ENCODE results near the gene GPR39. TPM values are rescaled to one million over a fixed set of nuclear protein-coding genes. Genes with fewer than 3 reads are reported as not detected.

The GPR39 gene
- polyA plus RNA-seq, 1 donor = 9.5 TPM

GRCh38 chr2:132651115-132652045 is 234.8 kb downstream of the GPR39 start:
- H3K4me3 ChIP-seq (ENCODE audit: low read length) = no peak overlapping the region
- no CpG with 5 or more reads among the region's 12 CpGs for WGBS (ENCODE audit: insufficient coverage, low lambda C conversion rate)
- H3K4me1 ChIP-seq (ENCODE audit: control insufficient read depth, insufficient read depth, low read length) = no peaks in the 10 kb centered on the region
- no peaks in the 10 kb centered on the region for H3K9me3 ChIP-seq (ENCODE audit: control insufficient read depth, low read depth, low read length)
- H3K27ac ChIP-seq (ENCODE audit: low read length) = no peak overlapping the region
- H3K36me3 ChIP-seq (ENCODE audit: control insufficient read depth, insufficient read depth, low read length) = no peaks in the 10 kb centered on the region
- no peaks in the 10 kb centered on the region for H3K27me3 ChIP-seq (ENCODE audit: control insufficient read depth, insufficient read depth, low read length)
- DNase-seq = peak in 1 of 2 donors; percentile 26

- DNase-seq = no peak
- H3K4me1 ChIP-seq (ENCODE audit: control insufficient read depth, insufficient read depth, low read length) = no peaks in the 10 kb centered on the region
- no peaks in the 10 kb centered on the region for H3K36me3 ChIP-seq (ENCODE audit: control insufficient read depth, insufficient read depth, low read length)
- no peak overlapping the region for H3K4me3 ChIP-seq (ENCODE audit: low read length)
- no peak overlapping the region for H3K27ac ChIP-seq (ENCODE audit: low read length)
- no peaks in the 10 kb centered on the region for H3K9me3 ChIP-seq (ENCODE audit: control insufficient read depth, low read depth, low read length)
- H3K27me3 ChIP-seq (ENCODE audit: control insufficient read depth, insufficient read depth, low read length) = no peaks in the 10 kb centered on the region
- WGBS (ENCODE audit: insufficient coverage, low lambda C conversion rate) = no CpG with 5 or more reads among the region's 8 CpGs
Observed at GRCh38 chr2:132652474-132652873, 235.9 kb downstream of the GPR39 start.

- no CpG with 5 or more reads among the region's 4 CpGs for WGBS (ENCODE audit: insufficient coverage, low lambda C conversion rate)
- no peak for DNase-seq
Observed at GRCh38 chr2:132654335-132654734, 237.7 kb downstream of the GPR39 start.

GRCh38 chr2:132654968-132655367 is 238.4 kb downstream of the GPR39 start:
- DNase-seq = no peak
- Histone ChIP-seq H3K27me3 (ENCODE audit: control insufficient read depth, insufficient read depth, low read length) (no peaks in the 10 kb centered on the region), H3K4me3 (ENCODE audit: low read length) (no peak overlapping the region), H3K36me3 (ENCODE audit: control insufficient read depth, insufficient read depth, low read length) (no peaks in the 10 kb centered on the region), H3K9me3 (ENCODE audit: control insufficient read depth, low read depth, low read length) (no peaks in the 10 kb centered on the region), H3K27ac (ENCODE audit: low read length) (no peak overlapping the region), H3K4me1 (ENCODE audit: control insufficient read depth, insufficient read depth, low read length) (no peaks in the 10 kb centered on the region)
- WGBS (ENCODE audit: insufficient coverage, low lambda C conversion rate) = 83% methylated on average over 1 of the region's 7 CpGs

More at GRCh38 chr2:132654335-132654734, 237.7 kb downstream of the GPR39 start:
- Histone ChIP-seq H3K4me1 (ENCODE audit: control insufficient read depth, insufficient read depth, low read length) (no peaks in the 10 kb centered on the region), H3K4me3 (ENCODE audit: low read length) (no peak overlapping the region), H3K36me3 (ENCODE audit: control insufficient read depth, insufficient read depth, low read length) (no peaks in the 10 kb centered on the region), H3K27ac (ENCODE audit: low read length) (no peak overlapping the region), H3K27me3 (ENCODE audit: control insufficient read depth, insufficient read depth, low read length) (no peaks in the 10 kb centered on the region), H3K9me3 (ENCODE audit: control insufficient read depth, low read depth, low read length) (no peaks in the 10 kb centered on the region)

- Histone ChIP-seq H3K27ac (ENCODE audit: low read length) (no peak overlapping the region), H3K4me1 (ENCODE audit: control insufficient read depth, insufficient read depth, low read length) (no peaks in the 10 kb centered on the region), H3K4me3 (ENCODE audit: low read length) (no peak overlapping the region), H3K36me3 (ENCODE audit: control insufficient read depth, insufficient read depth, low read length) (no peaks in the 10 kb centered on the region), H3K9me3 (ENCODE audit: control insufficient read depth, low read depth, low read length) (no peaks in the 10 kb centered on the region), H3K27me3 (ENCODE audit: control insufficient read depth, insufficient read depth, low read length) (no peaks in the 10 kb centered on the region)
- no CpG with 5 or more reads among the region's 7 CpGs for WGBS (ENCODE audit: insufficient coverage, low lambda C conversion rate)
- peak in 1 of 2 donors; percentile 11 for DNase-seq
Observed at GRCh38 chr2:132656266-132656975, 239.8 kb downstream of the GPR39 start.

- 100% methylated on average over 1 of the region's 3 CpGs for WGBS (ENCODE audit: insufficient coverage, low lambda C conversion rate)
- no peaks in the 10 kb centered on the region for H3K9me3 ChIP-seq (ENCODE audit: control insufficient read depth, low read depth, low read length)
- no peaks in the 10 kb centered on the region for H3K27me3 ChIP-seq (ENCODE audit: control insufficient read depth, insufficient read depth, low read length)
- H3K27ac ChIP-seq (ENCODE audit: low read length) = no peak overlapping the region
- no peaks in the 10 kb centered on the region for H3K36me3 ChIP-seq (ENCODE audit: control insufficient read depth, insufficient read depth, low read length)
- no peaks in the 10 kb centered on the region for H3K4me1 ChIP-seq (ENCODE audit: control insufficient read depth, insufficient read depth, low read length)
- H3K4me3 ChIP-seq (ENCODE audit: low read length) = no peak overlapping the region
- no peak for DNase-seq
Observed at GRCh38 chr2:132659331-132659730, 242.7 kb downstream of the GPR39 start.

- Histone ChIP-seq H3K4me3 (ENCODE audit: low read length) (no peak overlapping the region), H3K4me1 (ENCODE audit: control insufficient read depth, insufficient read depth, low read length) (no peaks in the 10 kb centered on the region), H3K27ac (ENCODE audit: low read length) (no peak overlapping the region), H3K36me3 (ENCODE audit: control insufficient read depth, insufficient read depth, low read length) (no peaks in the 10 kb centered on the region), H3K27me3 (ENCODE audit: control insufficient read depth, insufficient read depth, low read length) (peaks cover 15% of the 10 kb centered on the region), H3K9me3 (ENCODE audit: control insufficient read depth, low read depth, low read length) (no peaks in the 10 kb centered on the region)
- WGBS (ENCODE audit: insufficient coverage, low lambda C conversion rate) = 65% methylated on average over 2 of the region's 3 CpGs
- DNase-seq = no peak
Observed at GRCh38 chr2:132662732-132663131, 246.1 kb downstream of the GPR39 start.

- no peak for DNase-seq
- H3K9me3 ChIP-seq (ENCODE audit: control insufficient read depth, low read depth, low read length) = no peaks in the 10 kb centered on the region
- peaks cover 10% of the 10 kb centered on the region for H3K4me1 ChIP-seq (ENCODE audit: control insufficient read depth, insufficient read depth, low read length)
- 100% methylated on average over 1 of the region's 2 CpGs for WGBS (ENCODE audit: insufficient coverage, low lambda C conversion rate)
- no peaks in the 10 kb centered on the region for H3K36me3 ChIP-seq (ENCODE audit: control insufficient read depth, insufficient read depth, low read length)
- H3K27ac ChIP-seq (ENCODE audit: low read length) = no peak overlapping the region
- no peak overlapping the region for H3K4me3 ChIP-seq (ENCODE audit: low read length)
- peaks cover 29% of the 10 kb centered on the region for H3K27me3 ChIP-seq (ENCODE audit: control insufficient read depth, insufficient read depth, low read length)
Observed at GRCh38 chr2:132664096-132664495, 247.5 kb downstream of the GPR39 start.

- Histone ChIP-seq H3K36me3 (ENCODE audit: control insufficient read depth, insufficient read depth, low read length) (no peaks in the 10 kb centered on the region), H3K27ac (ENCODE audit: low read length) (no peak overlapping the region), H3K27me3 (ENCODE audit: control insufficient read depth, insufficient read depth, low read length) (peaks cover 44% of the 10 kb centered on the region), H3K4me1 (ENCODE audit: control insufficient read depth, insufficient read depth, low read length) (peaks cover 15% of the 10 kb centered on the region), H3K4me3 (ENCODE audit: low read length) (no peak overlapping the region), H3K9me3 (ENCODE audit: control insufficient read depth, low read depth, low read length) (peaks cover 3% of the 10 kb centered on the region)
- no peak for DNase-seq
- no CpG with 5 or more reads among the region's 4 CpGs for WGBS (ENCODE audit: insufficient coverage, low lambda C conversion rate)
Observed at GRCh38 chr2:132665401-132666140, 249.0 kb downstream of the GPR39 start.

- DNase-seq = no peak
- H3K36me3 ChIP-seq (ENCODE audit: control insufficient read depth, insufficient read depth, low read length) = no peaks in the 10 kb centered on the region
- WGBS (ENCODE audit: insufficient coverage, low lambda C conversion rate) = no CpG with 5 or more reads among the region's 1 CpG
- no peak overlapping the region for H3K4me3 ChIP-seq (ENCODE audit: low read length)
- peaks cover 3% of the 10 kb centered on the region for H3K9me3 ChIP-seq (ENCODE audit: control insufficient read depth, low read depth, low read length)
- H3K27me3 ChIP-seq (ENCODE audit: control insufficient read depth, insufficient read depth, low read length) = peaks cover 55% of the 10 kb centered on the region
- no peak overlapping the region for H3K27ac ChIP-seq (ENCODE audit: low read length)
- H3K4me1 ChIP-seq (ENCODE audit: control insufficient read depth, insufficient read depth, low read length) = peaks cover 15% of the 10 kb centered on the region
Observed at GRCh38 chr2:132667706-132668105, 251.1 kb downstream of the GPR39 start.
